Tibial artery (tissue), 4 donors: ENCODE measurements around the gene CFAP299.

ENCODE experiments used
- DNase-seq, 2 donors: peaks; one replicate each; pipeline ENCODE4 v3.0.0-alpha.2; 2019
- H3K27ac ChIP-seq, 2 donors: fragments of 200-600 bp; sonication (generic) in 1 of 2; 1 replicate in 1 of 2; 2 replicates in 1 of 2; pipeline ENCODE4 v1.5.1; 2018 to 2019; ENCODE audit warnings: mild to moderate bottlenecking in 1 of 2
- H3K27me3 ChIP-seq, 2 donors: fragments of 200-600 bp; sonication (generic) in 1 of 2; one replicate each; pipeline versions ENCODE4 v1.5.1 to v1.6.0; 2016 to 2019
- H3K36me3 ChIP-seq, 3 donors: fragments of 200-600 bp; sonication (generic) in 2 of 3; one replicate each; pipeline ENCODE4 v1.5.1; 2016 to 2019; ENCODE audit warnings: mild to moderate bottlenecking in 2 of 3
- H3K4me1 ChIP-seq, 4 donors: fragments of 200-600 bp; sonication (generic) in 2 of 4; 1 replicate in 3 of 4; 2 replicates in 1 of 4; pipeline ENCODE4 v1.5.1; 2016 to 2019
- H3K4me3 ChIP-seq, 2 donors: fragments of 200-600 bp; sonication (generic) in 1 of 2; 1 replicate in 1 of 2; 2 replicates in 1 of 2; pipeline ENCODE4 v1.5.1; 2018 to 2019; ENCODE audit warnings: mild to moderate bottlenecking in 2 of 2
- H3K9me3 ChIP-seq, 3 donors: fragments of 200-600 bp; sonication (generic) in 1 of 3; one replicate each; pipeline ENCODE4 v1.5.1; 2016 to 2019
- CTCF ChIP-seq, 2 experiments: fragments of 200-600 bp in 1 of 2; fragments of 450-650 bp in 1 of 2; IDR thresholded peaks; one replicate each; pipeline ENCODE4 v1.5.1; 2017 to 2019; ENCODE audit warnings: antibody characterized with exemption in 2 of 2, mild to moderate bottlenecking in 1 of 2, moderate library complexity in 1 of 2
- intact Hi-C: fragments of 100-400 bp; cut with DNase I; formaldehyde crosslinking; loops from one replicate; pipeline ENCODE4 v1.15.0; 2023; ENCODE audit warnings: low total_unique reads

CFAP299 gene

GRCh38 chr4:80382090-80382832 is 46.7 kb downstream of the CFAP299 start:
- H3K4me3 ChIP-seq = no peak overlapping the region
- no peak for DNase-seq
- H3K9me3 ChIP-seq = no peaks in the 10 kb centered on the region
- H3K27me3 ChIP-seq = no peaks in the 10 kb centered on the region
- no peak for TF ChIP-seq CTCF (IDR thresholded peaks at IDR 0.05)
- H3K36me3 ChIP-seq = no peaks in the 10 kb centered on the region
- no peaks in the 10 kb centered on the region for H3K4me1 ChIP-seq
- intact Hi-C loops = no loop called here
- H3K27ac ChIP-seq = no peak overlapping the region

- no peaks in the 10 kb centered on the region for H3K36me3 ChIP-seq
- DNase-seq = no peak
- H3K9me3 ChIP-seq = no peaks in the 10 kb centered on the region
- no peak overlapping the region for H3K27ac ChIP-seq
- TF ChIP-seq CTCF (IDR thresholded peaks at IDR 0.05) = no peak
- H3K27me3 ChIP-seq = no peaks in the 10 kb centered on the region
- H3K4me1 ChIP-seq = no peaks in the 10 kb centered on the region
- H3K4me3 ChIP-seq = no peak overlapping the region
- intact Hi-C loops = no loop called here
Measured at GRCh38 chr4:80385397-80386280, 50.1 kb downstream of the CFAP299 start.

GRCh38 chr4:80386281-80386886 is 50.9 kb downstream of the CFAP299 start:
- no peak for TF ChIP-seq CTCF (IDR thresholded peaks at IDR 0.05)
- intact Hi-C loops = no loop called here
- Histone ChIP-seq H3K4me1 (no peaks in the 10 kb centered on the region), H3K27me3 (no peaks in the 10 kb centered on the region), H3K36me3 (no peaks in the 10 kb centered on the region), H3K4me3 (no peak overlapping the region), H3K27ac (no peak overlapping the region), H3K9me3 (no peaks in the 10 kb centered on the region)
- DNase-seq = no peak

- no peak for TF ChIP-seq CTCF (IDR thresholded peaks at IDR 0.05)
- no peaks in the 10 kb centered on the region for H3K27me3 ChIP-seq
- intact Hi-C loops = no loop called here
- no peaks in the 10 kb centered on the region for H3K9me3 ChIP-seq
- H3K36me3 ChIP-seq = no peaks in the 10 kb centered on the region
- no peak overlapping the region for H3K27ac ChIP-seq
- H3K4me3 ChIP-seq = no peak overlapping the region
- H3K4me1 ChIP-seq = no peaks in the 10 kb centered on the region
- DNase-seq = no peak
Measured at GRCh38 chr4:80387390-80388283, 52.1 kb downstream of the CFAP299 start.

GRCh38 chr4:80388284-80388607 is 52.7 kb downstream of the CFAP299 start:
- Histone ChIP-seq H3K4me1 (no peaks in the 10 kb centered on the region), H3K27me3 (no peaks in the 10 kb centered on the region), H3K36me3 (no peaks in the 10 kb centered on the region), H3K27ac (no peak overlapping the region), H3K4me3 (no peak overlapping the region), H3K9me3 (no peaks in the 10 kb centered on the region)
- no peak for TF ChIP-seq CTCF (IDR thresholded peaks at IDR 0.05)
- intact Hi-C loops = no loop called here
- no peak for DNase-seq
